Occipital lobe (tissue), 2 donors: Measurements from ENCODE around the gene PARP12. TPM values are rescaled to one million over a fixed set of nuclear protein-coding genes. Genes with fewer than 3 reads are reported as not detected.

Experiments used
- DNase-seq: peaks from one replicate; lab custom pipeline; 2025; lab: John Stamatoyannopoulos, UW
- total RNA-seq: library from RNA; depleted of rRNA; stranded (reverse); fragments of >200 nt; gene quantifications from one replicate; pipeline ENCODE4 v1.2.3, GENCODE V29; 2014

PARP12 gene
- total RNA-seq, 1 donor from 2014 or later: 3.0 TPM

DNA sequence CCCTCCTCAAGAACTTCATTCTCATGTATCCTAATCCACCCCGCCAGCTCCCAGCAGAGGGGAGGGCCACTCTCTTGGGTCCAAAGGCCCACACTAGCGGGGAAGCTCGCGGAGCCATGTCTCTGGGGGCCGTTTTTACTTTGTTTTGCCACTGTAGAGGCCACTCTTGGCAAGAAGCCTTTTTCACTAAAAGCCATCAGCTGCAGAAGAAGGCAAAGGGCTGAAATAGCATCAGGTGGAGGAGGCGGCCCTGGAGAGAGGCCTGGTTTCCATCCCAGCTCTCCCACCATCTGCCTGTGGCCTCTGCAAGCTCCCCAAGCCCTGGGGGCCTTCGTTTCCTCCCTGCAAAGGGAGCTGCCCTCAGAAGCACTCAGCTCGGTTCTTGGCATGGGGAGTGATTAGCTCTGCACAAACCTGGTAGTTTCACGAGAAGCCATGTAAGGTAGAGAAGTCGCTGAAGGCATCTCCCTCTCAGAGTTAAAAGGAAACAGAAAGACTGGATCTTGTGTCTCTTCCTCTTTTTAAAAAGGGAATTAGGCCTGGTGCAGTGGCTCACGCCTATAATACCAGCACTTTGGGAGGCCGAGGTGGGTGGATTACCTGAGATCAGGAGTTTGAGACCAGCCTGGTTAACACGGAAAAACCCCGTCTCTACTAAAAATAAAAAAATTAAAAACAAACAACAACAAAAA lies 70.3 kb downstream of the PARP12 start:
- DNase-seq: no peak

DNA sequence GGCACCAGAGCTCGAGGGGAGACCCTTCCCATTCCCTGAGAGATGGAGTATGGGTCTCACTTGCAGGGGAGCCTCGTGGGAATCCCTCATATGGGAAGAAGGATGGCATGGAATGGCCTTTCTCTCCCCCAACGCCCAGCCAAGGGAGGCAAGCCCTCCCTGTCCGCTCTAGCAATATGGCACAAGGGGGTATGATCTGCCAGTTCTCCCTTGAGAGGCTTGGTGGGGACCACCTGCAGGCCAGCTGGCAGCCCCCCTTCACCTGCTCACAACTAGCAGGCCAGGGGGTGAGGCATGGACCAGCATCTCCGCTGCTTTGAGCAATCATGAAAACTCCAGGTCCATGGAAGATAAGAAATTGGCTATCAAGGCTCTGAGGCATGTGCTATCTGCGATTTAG lies 70.8 kb downstream of the PARP12 start:
- DNase-seq: no peak

GRCh38 chr7:139991269-139991666 lies 71.5 kb downstream of the PARP12 start:
- DNase-seq: no peak

GRCh38 chr7:139990571-139991268 lies 72.0 kb downstream of the PARP12 start:
- DNase-seq: no peak

DNA sequence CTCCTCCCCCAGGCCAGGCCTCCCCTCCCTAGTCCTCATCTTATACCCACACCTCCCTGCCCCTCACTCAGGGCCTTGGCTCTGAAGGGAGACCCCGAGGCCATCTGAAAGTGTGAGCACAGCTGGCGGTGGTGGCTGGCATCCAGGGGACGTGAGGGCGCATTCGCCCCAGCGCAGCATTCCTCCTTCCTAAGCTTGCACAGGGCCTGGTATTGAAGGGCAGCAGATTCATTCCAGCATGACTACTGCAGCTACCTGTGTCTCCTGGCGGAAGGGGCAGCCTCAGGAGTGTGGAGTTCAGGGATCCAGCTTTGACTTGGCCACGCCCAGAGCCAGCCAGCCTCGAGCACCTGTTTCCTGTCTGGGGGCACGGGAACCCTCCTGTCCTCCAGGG lies 72.6 kb downstream of the PARP12 start:
- DNase-seq: no peak

DNA sequence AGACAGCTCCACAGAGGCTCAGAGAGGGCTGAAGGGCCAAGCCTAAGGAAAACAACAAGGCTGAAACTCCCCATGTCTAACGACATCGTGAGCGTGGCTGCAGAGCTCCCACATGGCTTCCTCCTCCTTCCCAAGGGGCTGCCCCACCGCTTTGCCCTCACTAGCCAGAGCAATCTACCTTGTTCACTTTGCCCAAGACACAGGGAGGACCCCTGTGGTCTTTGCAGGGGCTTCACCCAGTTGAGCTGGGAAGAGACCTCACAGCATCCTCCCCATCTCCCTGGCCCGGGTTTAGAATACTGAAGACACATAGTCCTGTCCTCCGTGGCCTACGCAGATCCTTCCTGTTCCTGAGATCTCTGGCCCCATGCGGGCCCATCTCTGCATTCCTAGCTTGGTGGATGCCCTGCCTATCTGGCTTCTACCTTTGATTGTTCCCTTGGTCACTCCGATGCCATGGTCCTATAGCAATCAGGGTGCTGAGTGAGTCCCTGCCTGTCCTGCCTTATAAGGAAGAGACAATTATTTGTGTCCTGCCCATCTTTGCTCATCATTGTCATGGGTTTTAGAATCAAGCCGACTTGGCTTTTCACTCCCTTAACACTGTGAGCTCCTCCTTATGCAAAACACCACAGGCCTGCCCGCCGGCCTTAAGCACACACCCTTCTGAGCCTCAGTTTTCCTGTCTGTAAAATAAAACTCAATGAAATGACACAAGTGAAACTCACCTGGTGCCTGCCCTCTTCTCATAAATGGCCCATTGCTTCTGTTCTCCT lies 73.2 kb downstream of the PARP12 start:
- no peak for DNase-seq

DNA sequence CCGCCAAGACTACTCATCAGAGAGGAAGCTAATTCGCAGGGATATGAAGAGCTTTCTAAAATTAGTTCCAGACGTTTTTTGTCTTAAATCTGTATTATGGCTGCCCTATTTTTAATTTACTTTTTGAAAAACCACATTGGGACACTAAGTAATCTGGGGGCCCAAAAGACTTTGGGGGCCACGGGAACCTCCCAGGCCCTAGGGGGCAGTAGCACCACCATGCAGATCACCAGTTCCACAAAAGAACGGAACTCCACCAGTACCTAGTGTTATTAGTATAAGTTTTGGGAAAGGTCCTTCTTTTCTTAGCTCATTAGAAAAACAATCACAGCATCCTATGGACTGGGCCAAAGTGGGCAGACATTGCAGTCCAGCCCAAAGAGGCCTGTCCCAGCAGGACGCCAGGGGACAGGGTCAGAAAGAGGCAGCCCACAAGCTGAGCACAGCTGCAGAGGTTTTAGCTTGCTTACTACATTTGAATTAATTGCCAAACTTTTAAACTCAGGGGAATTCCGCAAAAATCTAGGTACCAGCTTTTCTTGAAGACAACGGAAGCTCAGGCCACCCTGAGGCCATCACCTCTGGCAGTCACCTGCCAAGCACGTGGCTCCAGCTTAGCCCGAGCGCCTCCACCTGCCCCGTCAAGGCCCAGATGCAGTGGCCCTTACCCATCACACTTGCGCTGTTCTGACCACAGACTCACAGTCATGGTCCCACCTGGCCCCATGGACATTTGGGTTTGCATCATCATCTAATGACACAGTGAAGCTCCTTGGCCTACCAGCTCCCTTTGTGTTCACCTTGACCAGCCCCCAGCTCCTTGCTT lies 74.8 kb downstream of the PARP12 start:
- no peak for DNase-seq

DNA sequence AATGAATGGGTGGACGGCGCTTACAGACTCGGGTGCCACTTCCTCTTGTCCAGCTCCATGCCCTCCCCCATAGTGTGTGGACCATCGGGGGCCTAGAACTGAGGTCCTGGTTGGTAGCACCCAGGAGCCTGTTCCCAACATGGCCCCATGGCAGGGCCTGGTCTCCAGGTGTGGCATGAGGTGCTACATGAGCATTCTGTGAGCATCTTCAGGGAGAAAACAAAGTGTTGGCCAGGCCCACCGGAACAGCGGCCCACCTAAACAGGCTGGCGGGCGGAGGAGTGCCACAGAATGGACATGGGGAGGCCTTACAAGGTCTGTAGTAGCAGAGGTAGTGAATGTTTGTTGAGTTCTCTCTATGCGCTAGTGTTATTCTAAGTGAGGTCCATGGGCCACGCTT lies 76.9 kb downstream of the PARP12 start:
- DNase-seq: no peak

DNA sequence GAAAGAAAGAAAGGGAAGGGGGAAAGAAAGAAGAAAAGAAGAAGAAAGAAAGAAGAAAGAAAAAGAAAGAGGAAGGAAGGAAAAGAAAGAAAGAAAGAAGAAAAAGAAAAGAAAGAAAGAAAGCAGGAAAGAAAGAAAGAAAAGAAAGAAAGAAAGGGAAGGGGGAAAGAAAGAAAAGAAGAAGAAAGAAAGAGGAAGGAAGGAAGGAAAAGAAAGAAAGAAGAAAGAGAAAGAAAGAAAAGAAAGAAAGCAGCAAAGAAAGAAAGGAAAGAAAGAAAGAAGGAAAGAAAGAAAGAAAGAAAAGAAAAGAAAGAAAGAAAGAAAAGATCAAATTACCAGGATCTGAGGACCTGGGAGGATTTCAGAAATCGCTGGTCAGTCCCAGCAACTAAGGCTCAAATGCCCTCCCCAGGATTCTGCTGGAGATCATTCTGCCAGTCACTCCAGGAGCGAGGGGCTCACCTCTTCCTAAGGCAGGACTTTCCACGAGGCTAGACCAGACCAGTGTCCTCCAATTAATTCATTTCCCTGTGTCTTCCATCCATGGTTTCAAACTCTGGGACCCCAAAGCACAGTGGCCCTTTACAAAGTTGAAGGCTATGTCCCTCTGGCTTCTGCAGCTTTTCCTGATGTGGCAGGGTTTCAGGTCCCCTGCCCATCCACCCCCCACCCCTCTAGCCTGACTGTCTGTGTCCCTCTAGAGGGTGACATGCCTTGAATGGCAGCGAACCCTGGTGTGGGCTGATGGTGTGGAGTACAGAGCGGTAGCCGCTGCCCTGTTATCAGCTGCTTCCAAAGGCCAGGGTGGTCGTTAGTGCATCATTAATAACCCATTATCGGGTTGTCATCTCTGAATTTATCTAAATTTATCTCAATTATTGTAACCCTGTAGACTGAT lies 77.9 kb downstream of the PARP12 start:
- no peak for DNase-seq

DNA sequence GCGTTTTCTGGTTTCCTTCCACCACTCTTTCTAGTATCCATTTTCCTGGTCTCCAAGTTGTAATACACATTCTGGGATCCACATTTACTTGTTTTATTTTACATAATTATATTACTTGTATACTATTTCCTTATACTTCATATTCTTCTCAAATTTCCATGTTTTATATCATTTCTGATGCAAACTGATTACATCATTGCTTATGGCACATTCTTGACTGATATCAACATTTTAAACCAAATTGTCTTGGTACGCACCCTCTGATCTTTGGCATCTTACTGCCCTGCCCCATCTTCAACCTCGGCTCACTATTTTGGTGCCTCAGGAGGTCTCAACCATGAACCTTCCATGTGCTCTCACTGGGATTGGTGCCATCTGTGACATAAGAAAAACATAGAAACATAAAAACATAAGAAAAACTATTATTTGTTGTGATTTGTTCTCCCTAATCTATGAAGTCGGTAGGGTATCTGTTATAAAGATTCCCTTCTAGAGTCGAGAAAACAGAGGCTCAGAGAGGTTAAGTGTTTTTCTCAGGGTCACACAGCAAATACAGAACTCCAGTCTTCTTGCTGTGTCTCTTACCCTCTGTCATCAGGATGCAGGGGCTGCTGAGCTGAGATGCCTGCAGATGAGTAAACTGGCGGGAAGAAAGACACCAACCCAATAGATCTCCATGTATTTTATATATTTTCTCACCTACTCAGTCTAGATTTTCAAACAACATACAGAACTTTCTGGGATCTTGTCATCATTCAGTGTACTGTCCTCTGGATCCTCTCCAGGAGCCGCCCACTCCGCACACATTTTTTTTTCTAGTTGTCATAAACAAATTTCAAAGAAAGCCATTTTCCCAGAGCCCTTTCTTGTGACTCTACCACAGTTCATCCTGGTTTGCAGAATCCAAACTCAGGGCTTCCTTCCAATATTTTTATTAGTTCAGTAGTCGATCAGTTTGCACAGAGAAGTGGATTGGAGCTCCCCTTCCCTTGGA lies 79.5 kb downstream of the PARP12 start:
- DNase-seq: no peak

DNA sequence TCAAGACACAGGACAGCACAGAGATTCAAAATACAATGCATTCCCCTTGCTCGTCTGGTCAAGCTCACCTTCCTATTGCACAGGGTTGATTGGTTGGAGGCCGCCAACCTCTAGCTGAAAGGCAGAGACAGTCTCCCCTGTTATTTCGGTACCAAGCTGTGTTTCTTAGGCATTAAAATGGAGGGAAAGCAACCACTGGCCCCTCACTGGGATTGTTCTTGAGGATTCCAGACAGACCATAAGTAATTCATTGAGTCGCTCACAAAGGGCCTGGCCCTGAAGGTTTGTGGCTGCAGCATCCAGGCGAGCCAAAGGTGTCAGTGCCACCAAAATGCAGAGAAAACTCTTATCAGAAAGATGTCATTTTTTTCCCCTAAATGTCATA lies 81.2 kb downstream of the PARP12 start:
- no peak for DNase-seq

DNA sequence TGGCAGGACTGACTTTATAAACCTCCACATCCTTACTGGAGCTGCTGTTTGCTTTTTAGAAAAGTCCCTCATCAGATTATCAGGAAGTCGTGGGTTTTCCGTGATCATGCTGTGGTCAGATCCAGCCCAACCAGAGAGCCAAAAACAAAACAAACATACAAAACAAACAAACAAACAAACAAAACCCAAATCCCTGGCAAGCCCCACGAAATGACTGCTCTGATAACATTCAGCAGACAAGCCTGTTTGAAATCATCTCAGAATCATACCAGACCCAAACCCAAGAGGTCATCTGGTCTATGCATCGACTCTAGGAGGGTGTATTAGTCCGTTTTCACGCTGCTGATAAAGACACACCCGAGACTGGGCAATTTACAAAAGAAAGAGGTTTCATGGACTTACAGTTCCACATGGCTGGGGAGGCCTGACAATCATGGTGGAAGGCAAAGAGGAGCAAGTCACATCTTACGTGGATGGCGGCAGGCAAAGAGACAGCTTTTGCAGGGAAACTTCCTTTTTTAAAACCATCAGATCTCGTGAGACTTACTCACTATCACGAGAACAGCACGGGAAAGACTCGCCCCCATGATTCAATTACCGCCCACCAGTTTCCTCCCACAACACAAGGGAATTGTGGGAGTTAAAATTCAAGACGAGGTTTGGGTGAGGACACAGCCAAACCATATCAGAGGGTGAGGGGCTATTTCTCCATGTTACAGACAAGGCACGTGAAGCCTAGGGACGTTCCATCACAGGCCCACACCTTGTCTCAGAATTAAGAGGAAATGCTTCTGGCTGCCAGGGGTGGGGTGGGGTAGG lies 85.7 kb downstream of the PARP12 start:
- DNase-seq: no peak

- no peak for DNase-seq
These were observed 86.5 kb downstream of the PARP12 start for GRCh38 chr7:139976055-139976837.

- no peak for DNase-seq
These were observed 88.5 kb downstream of the PARP12 start for GRCh38 chr7:139974179-139974811.
